ENCODE results near the gene STAC.

STAC gene

GRCh38 chr3:36595511-36595910 lies 215.2 kb downstream of the STAC start:
- no peak for DNase-seq (ENCODE audit: low spot score)

GRCh38 chr3:36596419-36596818 lies 216.1 kb downstream of the STAC start:
- no peak for DNase-seq (ENCODE audit: low spot score)

- no peak for DNase-seq (ENCODE audit: low spot score)
These were observed 217.1 kb downstream of the STAC start for GRCh38 chr3:36597422-36597821.
